TTC549 (cell line): ENCODE measurements around the gene LIN7A.

Experiments used
- FAIRE-seq: peaks from 2 replicates; lab custom pipeline; 2012; peaks lifted over from hg19 to GRCh38; lab: Jason Lieb, UNC

LIN7A gene

GRCh38 chr12:80857311-80857710 is 80.4 kb downstream of the LIN7A start:
- FAIRE-seq = no peak

- no peak for FAIRE-seq
These were observed 88.4 kb downstream of the LIN7A start for GRCh38 chr12:80849337-80849736.

DNA sequence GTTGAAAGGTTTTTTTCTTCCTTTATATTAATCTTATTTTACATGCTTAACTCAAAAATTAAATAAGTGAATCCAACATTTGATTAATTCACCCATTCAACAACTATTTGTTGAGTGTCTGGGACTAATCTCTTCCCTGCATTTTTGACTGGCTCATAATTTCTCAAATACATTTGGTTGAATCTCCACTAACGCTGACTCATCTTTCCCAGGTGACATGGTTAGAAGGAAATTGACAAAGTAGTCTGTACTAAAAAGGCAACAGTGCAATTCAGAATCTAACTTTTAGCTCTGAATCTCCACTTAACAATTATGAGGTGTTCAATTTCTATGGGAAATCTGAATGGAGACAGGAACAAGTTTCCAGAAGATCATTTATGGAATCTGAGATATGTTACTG is 88.9 kb downstream of the LIN7A start:
- no peak for FAIRE-seq

DNA sequence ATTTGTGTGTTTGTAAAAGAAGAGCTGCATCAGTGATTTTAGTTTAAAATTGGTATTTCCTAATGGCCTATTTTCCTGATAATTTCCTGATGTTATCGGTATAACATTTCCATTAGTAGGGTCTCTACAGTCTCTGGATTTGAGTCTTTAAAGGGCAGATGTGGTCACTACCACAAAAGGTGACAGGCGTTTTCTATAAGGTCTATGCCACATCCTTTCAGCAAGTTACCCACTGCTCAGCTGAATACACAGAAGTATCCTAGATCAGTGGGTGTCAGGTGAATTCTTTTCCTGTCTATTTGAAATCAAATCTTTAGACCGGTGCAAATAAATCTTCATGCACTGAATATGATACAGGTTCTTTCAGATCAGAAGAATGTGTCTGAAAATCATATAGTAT is 90.2 kb downstream of the LIN7A start:
- no peak for FAIRE-seq

- FAIRE-seq = no peak
These were observed 90.8 kb downstream of the LIN7A start for GRCh38 chr12:80846952-80847351.

DNA sequence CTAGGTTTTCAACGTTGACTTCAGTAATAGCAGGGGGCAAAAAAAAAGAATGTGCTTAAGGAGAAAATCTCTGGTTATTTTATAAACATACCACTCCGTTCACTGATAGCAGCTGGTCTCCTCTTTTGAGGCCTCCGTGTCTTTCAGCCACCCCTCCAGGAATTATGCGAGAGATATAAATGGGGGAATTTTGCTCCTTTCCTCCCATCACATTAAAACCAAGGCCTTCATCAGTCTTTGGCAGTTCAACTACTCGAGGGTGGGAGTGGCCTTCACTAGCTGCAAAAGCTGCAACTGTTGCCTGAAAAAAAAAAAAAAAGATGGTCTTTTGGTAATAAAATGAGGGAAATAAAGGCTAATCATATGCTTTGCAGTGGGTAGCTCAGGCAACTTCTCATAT is 92.1 kb downstream of the LIN7A start:
- FAIRE-seq = no peak

DNA sequence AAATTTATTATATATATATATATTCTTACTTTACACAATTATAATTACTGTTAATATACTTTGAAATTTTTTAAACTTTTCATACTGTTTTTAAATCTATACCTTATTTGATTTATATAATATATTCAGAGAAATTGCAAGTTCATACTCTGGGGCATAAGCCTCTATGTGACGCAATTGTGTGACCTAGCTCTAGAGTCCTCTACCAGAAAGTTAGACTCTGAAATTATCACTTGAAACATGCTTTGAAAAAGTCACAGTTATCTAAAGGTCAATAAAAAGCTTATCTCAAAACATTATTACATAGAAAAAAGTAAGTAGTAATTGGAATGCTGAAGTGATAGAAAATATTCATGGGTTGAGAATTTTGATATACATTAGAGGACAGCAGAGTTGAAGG is 93.8 kb downstream of the LIN7A start:
- FAIRE-seq = no peak

DNA sequence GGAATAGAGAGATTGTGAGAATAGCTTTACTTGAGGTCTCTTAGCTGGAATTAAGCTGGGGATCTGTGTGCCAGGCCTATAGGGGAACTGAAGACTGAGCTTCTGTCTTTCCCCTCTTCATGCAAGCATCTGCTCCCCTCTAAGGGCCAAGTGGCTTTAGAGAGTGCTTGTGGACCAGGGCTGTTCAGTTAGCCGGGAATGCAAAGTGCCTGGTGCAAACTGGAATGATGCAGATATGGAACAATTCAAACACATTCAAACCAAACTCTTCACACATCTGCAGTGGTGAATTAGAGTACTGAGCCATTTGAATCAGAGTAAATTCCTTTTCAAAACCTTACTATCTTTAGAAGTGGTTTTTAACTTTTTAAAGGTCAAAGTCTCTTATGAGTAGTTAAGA is 99.0 kb downstream of the LIN7A start:
- FAIRE-seq = no peak

- no peak for FAIRE-seq
These were observed 99.6 kb downstream of the LIN7A start for GRCh38 chr12:80838024-80838658.

- no peak for FAIRE-seq
These were observed 100.3 kb downstream of the LIN7A start for GRCh38 chr12:80837342-80837978.

DNA sequence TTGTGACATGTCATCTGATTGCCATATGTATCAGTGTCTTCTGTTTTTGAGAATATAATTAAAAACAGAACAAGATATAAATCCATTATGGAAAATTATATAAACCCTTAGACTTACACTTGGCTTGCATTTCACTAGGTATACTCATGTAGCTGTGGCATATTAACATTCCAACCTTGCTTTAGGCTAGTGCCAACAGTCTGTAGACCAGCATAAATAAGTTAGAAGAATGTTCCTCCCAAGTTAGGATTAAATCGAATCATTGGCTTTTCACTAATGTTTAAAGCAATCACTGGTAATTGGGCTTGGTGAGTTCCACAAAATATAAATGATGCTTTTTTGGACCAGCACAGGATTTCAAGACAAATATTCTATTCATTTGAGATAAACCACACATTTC is 103.0 kb downstream of the LIN7A start:
- no peak for FAIRE-seq

GRCh38 chr12:80830533-80831088 is 107.1 kb downstream of the LIN7A start:
- no peak for FAIRE-seq

DNA sequence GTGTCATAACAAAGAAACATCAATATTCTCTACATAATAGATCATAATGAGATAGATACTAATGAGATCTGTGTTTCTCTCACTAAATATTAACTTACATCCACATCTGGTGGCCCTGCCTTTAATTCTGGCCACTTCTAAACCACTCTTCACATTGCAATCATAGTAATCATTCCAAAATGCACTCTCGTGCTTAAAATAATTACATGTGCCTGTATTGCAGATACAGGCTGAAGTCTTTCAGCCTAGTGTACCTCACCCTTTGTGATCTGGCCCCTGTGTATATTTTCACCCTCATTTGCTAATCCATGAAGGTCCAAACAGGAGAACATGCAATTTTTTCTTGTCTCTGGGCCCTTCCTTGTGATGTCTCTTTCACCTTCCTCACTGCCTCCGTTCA is 108.0 kb downstream of the LIN7A start:
- no peak for FAIRE-seq

GRCh38 chr12:80825506-80825905 is 112.2 kb downstream of the LIN7A start:
- no peak for FAIRE-seq

GRCh38 chr12:80823393-80823792 is 114.3 kb downstream of the LIN7A start:
- FAIRE-seq = no peak

- no peak for FAIRE-seq
These were observed 116.2 kb downstream of the LIN7A start for GRCh38 chr12:80821513-80822000.

DNA sequence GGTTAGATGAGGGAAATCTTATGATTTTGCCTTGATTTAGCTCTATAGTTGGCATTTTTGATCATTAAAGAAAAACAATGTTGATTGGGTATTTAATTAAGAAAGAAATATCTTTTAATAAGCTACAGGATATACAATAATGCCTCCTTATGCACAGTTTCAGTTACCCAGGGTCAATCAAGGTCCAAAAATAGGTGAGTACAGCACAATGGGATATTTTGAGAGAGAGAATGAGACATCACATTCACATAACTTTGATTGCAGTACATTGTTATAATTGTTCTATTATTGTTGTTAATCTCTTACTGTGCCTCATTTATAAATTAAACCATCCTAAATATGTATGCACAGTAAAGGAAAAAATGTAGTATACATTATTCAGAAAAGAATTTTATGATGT is 118.9 kb downstream of the LIN7A start:
- FAIRE-seq = no peak

GRCh38 chr12:80815351-80815750 is 122.4 kb downstream of the LIN7A start:
- no peak for FAIRE-seq

GRCh38 chr12:80814453-80814852 is 123.3 kb downstream of the LIN7A start:
- no peak for FAIRE-seq

DNA sequence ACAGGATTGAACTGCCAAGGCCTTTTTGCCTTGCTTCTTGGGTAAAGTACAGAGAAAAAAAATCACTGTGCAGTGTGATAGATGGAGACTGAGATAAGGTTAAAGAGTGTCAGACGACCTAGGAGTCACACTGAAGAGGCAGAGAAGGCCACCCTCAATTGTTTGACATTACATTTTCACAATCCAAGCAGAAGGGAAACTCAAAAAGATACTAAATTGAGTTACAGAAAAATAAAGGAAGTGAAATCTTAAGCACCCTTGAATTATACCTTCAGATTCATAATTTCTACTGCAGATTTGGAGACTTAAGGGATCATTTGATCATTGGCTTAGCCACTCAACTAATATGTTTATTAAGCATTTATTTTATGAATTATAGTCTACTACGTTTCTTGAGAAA is 123.9 kb downstream of the LIN7A start:
- FAIRE-seq = no peak

DNA sequence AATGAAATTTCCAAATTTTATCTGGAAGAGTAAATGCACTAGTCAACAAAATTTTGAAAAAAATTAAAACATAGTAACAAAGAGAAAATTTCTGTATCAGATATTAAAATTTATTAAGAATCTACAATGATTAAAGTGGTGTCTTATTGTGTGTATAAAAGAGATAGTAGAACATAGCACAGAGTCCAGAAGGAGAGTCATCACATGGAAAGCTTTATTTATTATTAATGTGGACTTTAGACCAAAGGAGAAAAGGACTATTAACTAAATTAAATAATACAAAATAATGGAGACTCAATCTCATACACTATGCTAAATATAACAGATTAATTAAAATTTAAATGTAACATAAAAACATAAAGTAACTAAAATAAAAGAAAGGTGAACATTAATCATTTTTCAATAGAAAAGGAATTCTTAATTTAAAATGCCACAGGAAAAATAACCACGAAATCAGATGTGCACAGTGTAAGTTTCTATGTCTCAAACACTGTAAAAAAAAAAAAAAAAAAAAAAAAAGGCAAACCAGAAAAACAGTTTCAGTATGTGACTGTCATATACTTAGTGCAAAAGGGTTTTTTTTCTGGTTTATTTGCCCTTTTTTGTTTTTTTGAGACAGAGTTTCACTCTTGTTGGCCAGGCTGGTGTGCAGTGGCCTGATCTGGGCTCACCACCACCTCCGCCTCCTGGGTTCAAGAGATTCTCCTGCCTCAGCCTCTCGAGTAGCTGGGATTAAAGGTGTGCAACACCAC is 125.6 kb downstream of the LIN7A start:
- FAIRE-seq = no peak

- no peak for FAIRE-seq
These were observed 126.9 kb downstream of the LIN7A start for GRCh38 chr12:80810874-80811273.

DNA sequence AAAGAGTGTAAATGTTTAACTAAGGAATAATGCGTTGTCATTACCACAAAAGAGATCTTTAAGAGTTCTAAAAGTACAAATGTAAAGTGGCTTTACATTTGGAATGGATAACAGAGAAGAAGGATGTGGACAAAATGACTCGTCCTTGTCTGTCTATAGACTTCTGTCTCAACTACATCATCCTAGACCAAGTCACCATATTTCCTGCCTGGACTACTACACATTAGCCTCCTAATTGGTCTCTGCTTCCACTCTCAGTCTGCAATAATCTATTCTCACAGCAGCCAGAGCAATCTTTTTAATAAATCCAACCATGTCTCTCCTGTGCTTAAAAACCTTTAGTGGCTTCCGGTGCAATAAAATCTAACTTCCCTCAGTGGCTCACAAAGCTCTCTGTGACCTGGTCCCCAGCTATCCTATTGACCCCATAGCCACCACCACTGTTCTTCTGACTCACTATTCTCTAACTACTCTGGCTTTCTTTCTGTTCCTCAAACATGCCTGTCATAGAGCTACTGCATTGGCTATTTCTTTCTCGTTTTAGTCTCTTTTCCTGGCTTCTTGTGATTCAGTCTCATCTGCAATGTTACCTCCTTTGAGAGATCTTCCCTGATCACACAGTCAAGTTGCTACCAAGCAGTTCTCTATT is 130.0 kb downstream of the LIN7A start:
- FAIRE-seq = no peak
